Osteoblast (primary cell): ENCODE measurements around the gene TNPO2. TPM values are rescaled to one million over a fixed set of nuclear protein-coding genes. Genes with fewer than 3 reads are reported as not detected.
A peak's percentile ranks its signal among the peaks of the same experiment; 100 is the strongest.

Experiments
- DNase-seq: peaks from one replicate; pipeline ENCODE4 v3.0.0; 2011; ENCODE audit warnings: low spot score, mixed read lengths; ENCODE audit not compliant: insufficient read length; ENCODE audit errors: missing footprints
- H2AFZ ChIP-seq: 2 replicates; pipeline ENCODE4 v1.6.0; 2011; ENCODE audit warnings: mild to moderate bottlenecking, low read length
- H3K27ac ChIP-seq: 2 replicates; pipeline ENCODE4 v1.5.1; 2011; ENCODE audit warnings: mild to moderate bottlenecking, low read depth, low read length, moderate library complexity
- H3K27me3 ChIP-seq: 2 replicates; pipeline ENCODE4 v1.6.0; 2012; ENCODE audit warnings: mild to moderate bottlenecking, control low read depth, inconsistent platforms, low read length, moderate library complexity; ENCODE audit not compliant: insufficient read depth
- H3K36me3 ChIP-seq: 2 replicates; pipeline ENCODE4 v1.5.1; 2011; ENCODE audit warnings: mild to moderate bottlenecking, low read length, control low read depth, moderate library complexity; ENCODE audit not compliant: insufficient read depth
- H3K4me1 ChIP-seq: 2 replicates; pipeline ENCODE4 v1.5.1; 2011; ENCODE audit warnings: mild to moderate bottlenecking, low read length, control low read depth, moderate library complexity; ENCODE audit not compliant: insufficient read depth
- H3K4me2 ChIP-seq: 2 replicates; pipeline ENCODE4 v1.6.0; 2011; ENCODE audit warnings: mild to moderate bottlenecking, low read length; ENCODE audit not compliant: insufficient read depth
- H3K4me3 ChIP-seq: fragments of 200-600 bp; sonication (generic); 3 replicates; pipeline ENCODE4 v1.5.1; 2012; ENCODE audit warnings: mild to moderate bottlenecking, low read length, inconsistent platforms; ENCODE audit not compliant: insufficient read depth
- H3K79me2 ChIP-seq: 2 replicates; pipeline ENCODE4 v1.6.0; 2012; ENCODE audit warnings: mild to moderate bottlenecking, low read length, control low read depth, inconsistent platforms; ENCODE audit not compliant: insufficient read depth
- H3K9me3 ChIP-seq: 2 replicates; pipeline ENCODE4 v1.5.1; 2011; ENCODE audit warnings: low read depth, low read length, control low read depth
- H4K20me1 ChIP-seq: 2 replicates; pipeline ENCODE4 v1.6.0; 2012; ENCODE audit warnings: mild to moderate bottlenecking, low read length, control low read depth; ENCODE audit not compliant: insufficient read depth
- total RNA-seq: library from RNA; depleted of rRNA; stranded (reverse); fragments of >200 nt; gene quantifications from 2 replicates; pipeline ENCODE4 v1.2.3, GENCODE V29; 2012
- TF ChIP-seq, protein P1 (sequence below): IDR thresholded peaks from 2 replicates; pipeline ENCODE4 v1.5.1; 2011; ENCODE audit warnings: mild to moderate bottlenecking, low read depth, low read length, moderate library complexity; ENCODE audit errors: extremely low read depth

Gene TNPO2
- total RNA-seq, 1 donor, result 36.6 TPM

DNA sequence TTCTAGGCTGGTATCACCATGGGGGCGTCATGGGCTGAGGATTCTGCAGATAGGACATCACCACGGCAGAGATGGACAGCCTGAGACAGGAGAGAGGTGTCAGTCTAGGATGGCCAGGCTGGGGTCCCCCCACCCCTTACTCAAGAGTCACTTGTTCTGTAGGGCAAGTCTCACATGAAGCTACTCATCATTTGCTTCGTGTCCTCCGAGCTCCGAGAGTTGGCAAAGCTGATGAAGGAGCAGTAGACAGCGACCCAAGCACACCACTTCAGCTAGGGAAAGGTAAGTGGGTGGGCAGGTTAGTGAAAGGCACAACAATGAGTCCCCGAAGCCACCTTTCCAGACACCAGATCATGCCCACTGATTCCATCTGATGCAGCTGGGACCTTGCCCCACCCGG lies 55.4 kb downstream of the TNPO2 start:
- Histone ChIP-seq H3K4me3 (peak overlapping the region; percentile 80), H4K20me1 (peaks cover 8% of the 10 kb centered on the region), H3K4me2 (peak overlapping the region; percentile 89), H3K9me3 (no peaks in the 10 kb centered on the region), H3K36me3 (peaks cover 23% of the 10 kb centered on the region), H3K27ac (peak overlapping the region; percentile 95), H3K4me1 (peaks cover 34% of the 10 kb centered on the region), H2AFZ (peak overlapping the region; percentile 90), H3K27me3 (no peaks in the 10 kb centered on the region), H3K79me2 (peaks cover 47% of the 10 kb centered on the region)
- TF ChIP-seq, protein P1, sequence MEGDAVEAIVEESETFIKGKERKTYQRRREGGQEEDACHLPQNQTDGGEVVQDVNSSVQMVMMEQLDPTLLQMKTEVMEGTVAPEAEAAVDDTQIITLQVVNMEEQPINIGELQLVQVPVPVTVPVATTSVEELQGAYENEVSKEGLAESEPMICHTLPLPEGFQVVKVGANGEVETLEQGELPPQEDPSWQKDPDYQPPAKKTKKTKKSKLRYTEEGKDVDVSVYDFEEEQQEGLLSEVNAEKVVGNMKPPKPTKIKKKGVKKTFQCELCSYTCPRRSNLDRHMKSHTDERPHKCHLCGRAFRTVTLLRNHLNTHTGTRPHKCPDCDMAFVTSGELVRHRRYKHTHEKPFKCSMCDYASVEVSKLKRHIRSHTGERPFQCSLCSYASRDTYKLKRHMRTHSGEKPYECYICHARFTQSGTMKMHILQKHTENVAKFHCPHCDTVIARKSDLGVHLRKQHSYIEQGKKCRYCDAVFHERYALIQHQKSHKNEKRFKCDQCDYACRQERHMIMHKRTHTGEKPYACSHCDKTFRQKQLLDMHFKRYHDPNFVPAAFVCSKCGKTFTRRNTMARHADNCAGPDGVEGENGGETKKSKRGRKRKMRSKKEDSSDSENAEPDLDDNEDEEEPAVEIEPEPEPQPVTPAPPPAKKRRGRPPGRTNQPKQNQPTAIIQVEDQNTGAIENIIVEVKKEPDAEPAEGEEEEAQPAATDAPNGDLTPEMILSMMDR, result no peak
- peak; percentile 62 for DNase-seq

GRCh38 chr19:12667731-12668302 lies 55.9 kb downstream of the TNPO2 start:
- Histone ChIP-seq H3K4me2 (peak overlapping the region; percentile 100), H3K36me3 (peaks cover 23% of the 10 kb centered on the region), H3K27me3 (no peaks in the 10 kb centered on the region), H3K79me2 (peaks cover 47% of the 10 kb centered on the region), H3K4me1 (peaks cover 34% of the 10 kb centered on the region), H2AFZ (no peak overlapping the region), H3K9me3 (no peaks in the 10 kb centered on the region), H4K20me1 (peaks cover 5% of the 10 kb centered on the region), H3K27ac (peak overlapping the region; percentile 95), H3K4me3 (peak overlapping the region; percentile 80)
- peak; percentile 65 for DNase-seq
- TF ChIP-seq, protein P1, result no peak

- TF ChIP-seq, protein P1, result no peak
- peaks cover 34% of the 10 kb centered on the region for H3K4me1 ChIP-seq
- H3K4me3 ChIP-seq, result peak within 1 kb of the TSS; percentile 88
- H2AFZ ChIP-seq, result peak within 1 kb of the TSS; percentile 90
- H3K27me3 ChIP-seq, result no peaks in the 10 kb centered on the region
- H3K36me3 ChIP-seq, result peaks cover 18% of the 10 kb centered on the region
- H3K9me3 ChIP-seq, result no peaks in the 10 kb centered on the region
- H3K4me2 ChIP-seq, result peak within 1 kb of the TSS; percentile 100
- peaks cover 47% of the 10 kb centered on the region for H3K79me2 ChIP-seq
- H4K20me1 ChIP-seq, result no peaks in the 10 kb centered on the region
- DNase-seq, result peak; percentile 99
- peak within 1 kb of the TSS; percentile 69 for H3K27ac ChIP-seq
These were observed 57.3 kb downstream of the TNPO2 start, which contains the start of the genes MAN2B1 and WDR83 for GRCh38 chr19:12666265-12667048. TSS of gene MAN2B1 (minus strand) at chr19:12666742. CDS start at chr19:12666701, 41 bp downstream. TSS of gene WDR83 (plus strand) at chr19:12666807. CDS start at chr19:12669791, 2,984 bp downstream.
